ENCODE results near the gene TWSG1.
"Not testable (repeated sequence)": the region's sequence is repeated elsewhere in the genome, so short reads cannot be mapped to it uniquely, and the experiment has no call there.

The TWSG1 gene

GRCh38 chr18:9394046-9394445 is 59.5 kb downstream of the TWSG1 start:
- DNase-seq: no peak

DNA sequence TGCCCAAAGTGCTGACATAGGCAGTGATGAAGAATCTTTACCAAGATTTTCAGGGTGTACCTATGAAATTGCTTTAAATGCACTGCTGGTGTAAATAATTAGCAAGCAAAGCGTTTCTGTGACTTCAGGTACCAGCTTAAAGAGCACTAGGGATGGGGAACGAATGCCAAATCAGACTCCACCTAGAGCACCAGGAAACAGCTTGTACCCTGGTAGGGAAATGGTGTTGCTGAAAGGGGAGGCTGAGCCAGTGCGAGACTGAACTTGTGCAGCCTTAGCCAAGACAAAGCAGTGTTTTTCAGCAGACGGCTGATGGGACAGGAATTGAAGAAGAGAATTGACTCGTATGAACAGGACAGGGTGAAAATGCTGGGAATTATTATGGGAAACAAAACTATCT is 65.6 kb downstream of the TWSG1 start:
- no peak for DNase-seq

GRCh38 chr18:9401176-9401575 is 66.6 kb downstream of the TWSG1 start:
- DNase-seq: no peak

- DNase-seq: not testable (repeated sequence)
These were observed 67.9 kb downstream of the TWSG1 start for GRCh38 chr18:9402358-9403007.

GRCh38 chr18:9403795-9404564 is 69.4 kb downstream of the TWSG1 start:
- DNase-seq: no peak

DNA sequence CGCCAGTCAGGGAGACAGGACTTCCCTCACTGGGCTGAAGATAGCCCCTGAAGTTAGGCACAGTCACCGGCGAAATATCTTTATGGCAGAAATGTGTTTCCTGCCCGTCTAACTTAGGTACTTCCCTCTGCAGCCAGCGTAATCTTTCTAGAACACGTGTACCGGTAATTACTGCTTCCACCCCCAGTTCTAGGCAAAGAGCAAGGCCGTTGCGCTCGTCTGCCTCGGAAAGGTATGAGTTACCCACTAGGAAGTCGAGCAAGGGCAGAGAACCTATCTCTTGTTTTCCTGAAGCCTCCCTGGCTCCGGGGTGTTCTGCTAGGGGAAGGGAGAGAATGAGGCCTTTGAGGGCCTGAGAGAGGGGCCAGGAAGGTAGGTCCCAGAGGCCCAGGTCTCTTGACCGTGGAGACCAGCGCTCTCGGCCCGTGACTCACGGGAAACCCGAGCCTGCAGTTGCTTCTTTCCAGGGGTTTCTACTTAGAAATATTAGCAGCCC is 70.0 kb downstream of the TWSG1 start:
- peak; percentile 58 for DNase-seq

- DNase-seq: no peak
These were observed 70.6 kb downstream of the TWSG1 start for GRCh38 chr18:9405130-9405529.

GRCh38 chr18:9405977-9406376 is 71.4 kb downstream of the TWSG1 start:
- DNase-seq: no peak

DNA sequence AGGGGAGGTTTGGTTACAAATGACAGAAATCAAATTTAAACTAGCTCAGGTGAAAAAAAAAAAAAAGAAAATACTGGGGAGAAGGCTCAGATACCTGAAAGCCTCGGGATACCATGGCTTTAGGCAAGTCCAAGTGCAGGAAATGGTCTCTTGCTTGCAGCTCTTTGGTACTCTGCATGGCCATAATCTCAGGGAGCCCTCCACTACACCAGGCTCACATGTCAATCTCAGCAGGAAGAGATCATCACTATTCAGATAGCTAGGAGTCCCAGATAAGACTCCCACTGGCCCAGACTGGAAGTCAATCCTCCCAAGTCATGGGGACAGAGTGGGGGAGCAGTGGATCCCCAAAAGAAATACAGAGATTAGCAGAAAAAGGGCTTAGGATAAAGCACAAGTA is 75.9 kb downstream of the TWSG1 start:
- DNase-seq: no peak

DNA sequence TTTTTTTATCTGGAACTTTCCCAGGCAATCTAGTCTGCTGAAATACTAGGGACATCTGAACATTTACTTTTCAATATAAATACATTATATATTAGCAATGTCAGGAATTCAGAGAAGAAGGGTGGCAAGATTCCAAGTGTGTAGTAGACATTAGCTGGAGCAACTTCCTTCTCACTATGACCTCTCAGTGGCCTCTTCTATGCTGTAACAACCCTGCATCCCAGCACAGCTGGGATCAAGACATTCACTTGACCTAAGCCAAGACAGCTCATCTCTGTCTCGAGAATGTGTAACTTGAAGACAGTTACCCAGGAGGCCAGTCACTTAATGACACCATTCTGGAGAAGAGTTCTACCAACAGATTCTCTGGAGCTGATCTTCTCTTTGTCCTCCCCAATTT is 79.0 kb downstream of the TWSG1 start:
- no peak for DNase-seq

GRCh38 chr18:9416563-9417072 is 82.0 kb downstream of the TWSG1 start:
- DNase-seq: no peak

- DNase-seq: no peak
These were observed 82.7 kb downstream of the TWSG1 start for GRCh38 chr18:9417073-9417851.

DNA sequence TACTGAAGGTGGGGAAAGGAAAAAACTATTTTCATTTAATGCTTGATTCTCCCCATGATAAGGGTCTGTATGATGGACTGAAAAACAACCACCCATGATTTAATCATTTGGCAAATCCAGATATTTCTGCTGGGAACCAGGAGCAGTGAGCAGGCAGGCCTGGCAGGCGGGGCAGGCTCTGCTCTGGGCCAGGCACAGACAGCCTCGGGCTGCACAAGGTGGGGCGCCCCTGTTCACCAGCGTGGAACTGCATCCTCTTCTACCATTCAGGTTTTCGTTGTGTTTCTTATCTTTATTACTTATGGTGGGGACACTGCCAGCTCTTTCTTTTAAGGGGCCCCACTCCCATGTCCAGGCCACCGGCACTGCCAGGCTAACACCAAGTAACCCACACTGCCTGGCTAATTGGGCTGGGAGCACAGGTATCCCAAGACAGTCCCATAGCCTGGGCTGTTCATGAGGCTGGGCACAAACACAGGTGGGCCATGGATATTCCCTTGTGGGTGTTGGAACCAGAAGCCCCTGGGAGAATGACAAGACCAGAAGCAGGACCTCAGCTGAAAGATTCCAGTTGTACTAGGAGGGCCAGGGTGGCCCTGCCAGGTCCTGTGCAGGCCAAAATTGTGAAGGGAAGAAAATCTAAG is 83.6 kb downstream of the TWSG1 start:
- DNase-seq: no peak

DNA sequence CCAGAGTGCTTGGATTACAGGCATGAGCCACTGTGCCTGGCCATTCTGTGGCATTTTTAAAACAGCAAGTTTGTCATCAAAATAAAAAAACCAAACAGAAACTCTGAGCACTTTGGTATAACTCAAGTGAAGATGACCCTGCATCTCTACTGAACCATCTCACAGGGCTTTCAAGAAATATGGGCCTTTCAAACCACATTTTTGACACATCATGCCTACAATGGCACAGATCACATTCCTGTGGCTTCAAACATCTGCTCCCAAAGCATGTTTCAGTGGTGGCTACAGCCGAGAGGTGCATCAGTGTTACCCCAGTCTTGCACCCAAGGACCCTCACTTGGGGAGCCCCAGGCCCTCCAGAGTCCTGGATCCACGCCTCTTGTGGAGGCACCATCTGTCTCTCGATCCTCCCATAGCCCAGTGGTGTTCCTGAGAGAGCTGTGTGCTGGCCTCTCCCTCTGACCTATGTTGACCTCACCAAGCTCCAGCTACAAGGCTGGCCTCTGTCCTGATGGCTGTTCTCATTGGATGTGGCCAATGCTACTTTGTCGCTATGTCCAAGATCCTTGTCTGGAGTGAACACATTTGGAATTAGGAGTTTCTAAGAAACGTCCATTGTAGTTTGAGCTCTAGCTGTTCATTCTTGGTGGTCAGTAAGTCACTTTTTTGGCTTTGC is 85.5 kb downstream of the TWSG1 start:
- no peak for DNase-seq

DNA sequence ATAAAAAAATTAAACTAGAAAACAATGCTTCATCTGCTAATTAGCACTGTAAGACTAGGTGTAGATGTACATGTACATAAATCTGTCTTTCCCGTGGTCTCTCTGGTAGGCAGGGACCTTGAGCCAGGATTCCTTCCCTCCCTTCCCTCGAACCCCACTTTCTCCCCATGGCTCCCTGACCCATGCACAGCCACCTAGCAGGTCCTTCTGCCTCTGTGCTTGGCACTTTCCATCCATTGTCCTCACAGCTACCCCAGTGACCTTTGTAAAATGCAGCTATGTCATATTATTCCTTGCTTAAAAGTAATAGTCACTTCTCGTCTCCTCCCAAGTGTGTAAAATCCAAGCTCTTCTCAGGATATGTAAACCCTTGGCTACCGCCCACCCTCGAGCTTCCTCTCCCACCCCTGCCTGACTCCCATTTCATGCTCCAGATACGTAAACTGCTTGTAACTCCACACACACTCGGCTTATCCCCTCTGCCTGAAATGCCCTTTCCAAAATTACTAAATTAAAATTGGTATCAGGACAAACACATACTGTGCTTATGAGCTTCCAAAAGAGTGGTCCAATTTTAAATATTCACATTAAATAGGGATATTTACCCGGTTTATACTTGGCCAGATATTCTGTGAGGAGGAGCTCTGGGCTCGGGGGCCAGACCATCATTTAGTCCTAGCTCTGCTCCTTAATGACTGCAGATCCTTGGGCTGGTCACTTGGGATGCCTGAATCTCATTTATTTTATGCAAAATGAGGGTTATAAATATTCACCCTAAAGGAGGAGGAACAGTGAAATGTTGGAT is 86.7 kb downstream of the TWSG1 start:
- DNase-seq: no peak

DNA sequence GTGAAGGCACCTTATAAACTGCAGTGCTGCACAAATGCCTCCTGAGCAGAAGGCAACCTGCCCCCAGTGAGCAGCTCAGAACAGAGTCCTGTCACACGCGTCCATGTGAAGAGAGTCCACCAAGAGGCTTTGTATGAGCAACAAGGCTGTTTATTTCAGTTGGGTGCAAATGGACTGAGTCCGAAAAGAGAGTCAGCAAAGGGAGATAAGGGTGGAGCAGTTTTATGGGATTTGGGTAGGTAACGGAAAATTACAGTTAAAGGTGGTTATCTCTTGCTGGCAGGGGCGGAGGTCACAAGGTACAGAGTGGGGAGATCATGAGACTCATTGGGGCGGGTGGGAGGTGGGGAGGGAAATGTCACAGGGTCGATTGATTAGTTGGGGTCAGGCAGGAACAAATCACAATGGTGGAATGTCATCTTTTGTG is 87.3 kb downstream of the TWSG1 start:
- DNase-seq: no peak

- no peak for DNase-seq
These were observed 88.4 kb downstream of the TWSG1 start for GRCh38 chr18:9422816-9423519.

DNA sequence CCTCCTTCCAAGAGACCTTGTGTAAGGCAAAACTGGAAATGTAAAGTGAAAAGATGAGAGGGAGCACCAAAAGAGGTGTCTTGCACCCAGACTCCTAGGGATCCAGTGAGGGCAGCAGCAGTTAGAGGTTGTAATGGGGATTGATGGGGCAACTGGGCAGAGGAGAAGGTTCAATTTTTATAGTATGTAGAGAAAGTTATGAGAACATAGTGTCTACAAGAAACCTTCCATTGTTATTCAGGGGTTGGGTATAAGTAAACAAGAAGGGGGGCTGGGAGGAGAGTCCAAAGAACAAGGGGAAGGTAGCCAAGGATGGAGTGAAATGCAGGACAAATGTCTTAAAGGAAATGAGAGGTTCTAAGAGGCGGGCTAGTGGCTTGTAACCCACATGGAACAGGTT is 89.1 kb downstream of the TWSG1 start:
- not testable (repeated sequence) for DNase-seq

DNA sequence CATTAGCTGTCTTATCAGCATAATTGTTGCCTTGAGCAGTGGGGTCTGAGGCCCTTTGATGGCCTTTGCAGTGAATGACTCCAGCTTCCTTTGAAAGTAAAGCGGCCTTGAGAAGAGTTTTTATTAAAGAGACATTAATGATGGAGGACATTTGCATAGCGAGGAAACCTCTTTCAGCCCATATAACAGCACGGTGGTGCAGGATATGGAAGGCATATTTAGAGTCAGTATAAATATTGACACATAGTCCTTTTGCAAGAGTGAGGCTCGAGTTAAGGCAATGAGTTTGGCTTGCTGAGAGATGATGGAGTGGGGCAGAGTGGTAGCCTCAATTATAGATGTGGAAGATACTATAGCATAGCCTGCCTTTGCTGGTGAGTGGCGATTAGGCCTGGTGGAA is 89.7 kb downstream of the TWSG1 start:
- not testable (repeated sequence) for DNase-seq

GRCh38 chr18:9426753-9427152 is 92.2 kb downstream of the TWSG1 start:
- no peak for DNase-seq

DNA sequence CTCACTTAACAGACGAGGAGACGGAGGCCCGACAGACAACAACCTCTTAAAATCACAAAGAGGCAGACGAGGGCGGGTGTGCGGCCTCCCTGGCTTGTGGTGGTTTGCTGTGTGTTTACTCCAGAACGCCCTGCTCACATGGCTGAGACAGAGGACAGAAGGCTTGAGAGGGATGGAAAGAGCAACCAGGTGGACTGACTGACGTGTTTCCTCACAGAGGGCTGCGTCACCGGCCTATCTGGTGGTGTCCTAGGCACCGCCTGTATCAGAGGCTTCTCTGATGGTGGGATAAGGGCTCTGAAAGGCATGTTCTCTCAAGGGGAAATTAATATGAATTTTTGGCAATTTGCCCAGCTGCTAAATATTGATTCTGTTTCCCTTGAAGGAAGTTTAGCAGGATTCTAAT is 93.7 kb downstream of the TWSG1 start:
- DNase-seq: no peak

All from activated CD8-positive, alpha-beta memory T cell treated with anti-CD3 and anti-CD28 coated beads, Interleukin-2, amount 50 U/mL, for 48 hours (primary cell).